ENCODE measurements around the gene SLC22A16.
"Not testable (repeated sequence)": the region's sequence is repeated elsewhere in the genome, so short reads cannot be mapped to it uniquely, and the experiment has no call there.

SLC22A16 gene, protein sequence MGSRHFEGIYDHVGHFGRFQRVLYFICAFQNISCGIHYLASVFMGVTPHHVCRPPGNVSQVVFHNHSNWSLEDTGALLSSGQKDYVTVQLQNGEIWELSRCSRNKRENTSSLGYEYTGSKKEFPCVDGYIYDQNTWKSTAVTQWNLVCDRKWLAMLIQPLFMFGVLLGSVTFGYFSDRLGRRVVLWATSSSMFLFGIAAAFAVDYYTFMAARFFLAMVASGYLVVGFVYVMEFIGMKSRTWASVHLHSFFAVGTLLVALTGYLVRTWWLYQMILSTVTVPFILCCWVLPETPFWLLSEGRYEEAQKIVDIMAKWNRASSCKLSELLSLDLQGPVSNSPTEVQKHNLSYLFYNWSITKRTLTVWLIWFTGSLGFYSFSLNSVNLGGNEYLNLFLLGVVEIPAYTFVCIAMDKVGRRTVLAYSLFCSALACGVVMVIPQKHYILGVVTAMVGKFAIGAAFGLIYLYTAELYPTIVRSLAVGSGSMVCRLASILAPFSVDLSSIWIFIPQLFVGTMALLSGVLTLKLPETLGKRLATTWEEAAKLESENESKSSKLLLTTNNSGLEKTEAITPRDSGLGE
- 0 reads per million in 4 donors for total RNA-seq

DNA sequence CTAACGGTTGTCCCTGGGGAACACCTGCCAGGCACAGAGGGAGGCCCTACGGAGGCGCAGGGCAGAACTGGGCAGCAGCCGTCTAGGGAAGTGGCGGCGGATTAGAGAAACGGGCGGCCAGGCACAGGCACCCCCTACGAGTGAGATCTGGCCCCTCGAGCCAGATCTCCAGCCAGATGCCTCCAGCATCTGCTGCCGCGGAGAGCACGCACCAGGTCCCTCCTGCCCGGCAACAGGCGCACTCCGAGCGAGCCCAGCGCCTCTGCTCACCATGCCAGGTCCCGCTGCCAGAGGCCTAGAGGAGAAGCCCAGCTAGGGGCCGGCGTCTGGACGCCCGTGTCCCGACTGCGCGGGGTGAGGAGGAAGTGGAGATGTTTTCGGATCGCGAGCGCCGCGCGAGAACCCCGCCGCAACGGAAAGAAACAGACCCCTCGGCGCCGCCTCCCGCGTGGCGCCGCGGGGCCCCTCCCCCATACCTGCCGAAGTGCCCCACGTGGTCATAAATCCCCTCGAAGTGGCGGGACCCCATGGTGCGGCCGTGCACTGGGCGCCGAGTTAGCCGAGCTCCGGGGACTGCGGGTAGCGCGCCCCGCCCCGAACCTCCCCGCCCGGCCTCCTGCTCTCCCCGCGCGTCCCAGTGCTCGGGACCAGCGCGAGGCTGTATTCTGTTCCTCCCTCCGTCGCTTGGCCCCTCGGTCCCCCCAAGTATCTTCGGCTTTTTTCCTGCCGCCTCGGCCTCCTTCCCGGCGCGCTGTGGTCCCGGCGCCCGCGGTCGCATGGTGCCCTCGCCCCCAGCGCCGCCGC lies at the start of gene SLC22A16:
TSS of gene SLC22A16 (minus strand) at position 568 of the 804 bp plus-strand sequence. CDS start at position 529, 39 bp downstream.
- peak in 1 of 5 donors; percentile 10 for DNase-seq

DNA sequence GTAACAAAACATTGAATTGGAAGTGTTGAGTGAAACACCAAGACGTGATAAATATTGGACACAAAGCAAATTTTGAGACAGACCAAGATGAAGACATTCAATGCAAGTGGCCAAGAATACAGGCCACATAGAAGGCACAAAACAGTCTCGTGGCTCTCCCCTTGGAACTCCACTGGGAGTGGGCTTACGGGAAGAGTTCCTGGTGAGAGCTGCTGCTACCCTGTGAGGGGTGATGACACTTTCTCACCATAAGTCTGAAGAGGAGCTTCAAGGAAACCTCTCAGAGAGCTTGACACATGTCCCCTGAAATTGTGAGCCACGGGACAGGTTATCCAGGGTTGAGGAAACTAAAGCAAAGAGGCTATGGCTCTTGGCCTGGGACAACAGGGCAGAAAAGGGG lies 48.6 kb upstream of the SLC22A16 start:
- no peak for DNase-seq

- DNase-seq = no peak
These were observed 47.9 kb upstream of the SLC22A16 start for GRCh38 chr6:110524305-110524704.

- DNase-seq = no peak
These were observed 47.1 kb upstream of the SLC22A16 start for GRCh38 chr6:110523451-110524021.

DNA sequence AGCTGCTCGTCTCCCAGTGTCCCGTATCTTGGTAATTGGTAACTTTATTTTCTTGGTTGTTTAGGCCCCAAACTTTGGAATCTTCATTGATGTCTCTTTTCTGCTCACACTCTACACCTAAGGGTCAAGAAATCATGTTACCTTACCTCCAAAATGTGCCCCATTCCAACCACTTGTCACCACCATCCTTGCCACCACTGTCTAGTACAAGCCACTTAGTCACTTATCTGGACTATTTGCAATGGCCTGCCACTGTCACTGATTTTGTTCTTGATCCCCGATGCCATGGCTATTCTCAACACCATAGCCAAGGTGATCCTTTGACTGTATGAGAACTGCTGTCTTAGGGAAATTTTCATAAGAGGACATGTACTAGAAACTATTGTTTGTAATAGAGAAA lies 46.0 kb upstream of the SLC22A16 start:
- no peak for DNase-seq

GRCh38 chr6:110520992-110521543 lies 44.7 kb upstream of the SLC22A16 start:
- DNase-seq = no peak

DNA sequence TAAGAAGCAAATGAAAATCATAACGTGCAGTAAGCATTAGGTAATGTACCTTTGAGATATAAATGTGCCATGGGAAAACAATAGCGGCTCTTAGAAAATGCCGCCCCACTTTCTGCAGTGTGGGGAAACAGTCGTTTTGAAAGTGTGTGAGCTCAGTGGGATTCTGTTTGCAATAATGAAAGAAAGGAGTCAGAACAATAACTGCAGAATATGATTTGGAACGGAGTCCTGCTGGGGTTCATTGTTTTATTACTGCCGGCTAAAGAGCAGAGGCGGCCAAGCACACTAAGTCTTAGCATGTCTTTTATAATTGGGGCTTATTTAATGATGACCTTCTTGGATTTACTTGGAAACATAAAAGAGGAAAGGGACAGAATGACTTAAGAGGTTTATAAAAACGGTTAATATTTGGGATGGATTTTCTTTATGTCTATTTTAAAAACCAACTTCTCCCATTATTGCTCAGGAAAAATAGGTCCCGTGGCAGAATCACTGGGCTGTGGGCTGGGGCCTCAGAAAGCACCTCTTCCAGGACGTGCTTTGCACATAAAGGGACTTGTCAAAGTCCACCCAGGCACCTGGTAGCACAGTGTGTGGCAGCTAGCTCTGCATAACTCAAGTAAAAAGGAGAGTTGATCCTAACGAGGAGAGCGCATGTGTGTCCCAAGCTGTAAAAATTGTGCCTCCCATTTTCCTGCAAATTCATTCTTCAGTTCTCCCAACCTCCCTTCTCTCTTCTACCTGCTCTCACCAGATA lies 44.0 kb upstream of the SLC22A16 start:
- DNase-seq = no peak

- DNase-seq = no peak
These were observed 41.3 kb upstream of the SLC22A16 start for GRCh38 chr6:110517601-110518281.

- DNase-seq = no peak
These were observed 40.6 kb upstream of the SLC22A16 start for GRCh38 chr6:110517034-110517433.

- DNase-seq = no peak
These were observed 38.4 kb upstream of the SLC22A16 start for GRCh38 chr6:110514818-110515217.

DNA sequence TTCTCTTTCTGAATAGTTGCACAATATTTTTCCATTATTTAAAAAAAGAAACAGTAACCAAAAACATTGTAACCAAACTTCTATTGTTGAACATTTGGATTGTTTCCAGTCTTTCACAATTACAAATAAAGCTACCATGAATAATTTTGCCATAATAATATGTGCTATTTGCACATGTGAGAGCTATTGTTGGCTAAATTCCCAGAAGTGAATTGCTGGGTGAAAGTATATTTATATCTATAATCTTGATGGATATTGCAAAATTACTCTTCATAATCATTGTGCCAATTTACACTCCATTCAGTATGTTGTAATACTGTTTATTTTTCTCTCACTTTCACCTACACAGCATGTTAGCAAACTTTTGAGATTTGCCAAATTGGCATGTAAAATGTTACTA lies 36.6 kb upstream of the SLC22A16 start:
- DNase-seq = no peak

GRCh38 chr6:110512549-110512948 lies 36.1 kb upstream of the SLC22A16 start:
- DNase-seq = not testable (repeated sequence)

DNA sequence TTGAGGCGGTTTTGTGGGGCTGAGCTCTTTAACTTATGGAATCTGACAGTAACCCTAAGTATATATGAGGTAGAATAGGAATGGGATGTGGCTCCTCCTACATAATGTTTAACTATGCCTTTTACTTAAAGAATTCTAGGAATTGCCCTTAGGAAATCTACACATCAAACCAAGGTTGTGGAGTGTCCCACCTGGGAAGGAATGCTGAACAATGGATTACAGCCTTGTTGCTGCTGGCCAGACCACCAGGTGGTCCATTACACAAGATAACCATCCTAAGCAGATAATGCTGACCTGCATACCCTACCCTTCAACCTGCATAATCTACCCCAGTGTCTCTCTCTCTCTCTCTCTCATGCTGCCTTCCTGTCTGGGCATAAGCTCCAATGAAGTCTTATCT lies 35.0 kb upstream of the SLC22A16 start:
- no peak for DNase-seq

GRCh38 chr6:110509617-110510241 lies 33.3 kb upstream of the SLC22A16 start:
- DNase-seq = no peak

DNA sequence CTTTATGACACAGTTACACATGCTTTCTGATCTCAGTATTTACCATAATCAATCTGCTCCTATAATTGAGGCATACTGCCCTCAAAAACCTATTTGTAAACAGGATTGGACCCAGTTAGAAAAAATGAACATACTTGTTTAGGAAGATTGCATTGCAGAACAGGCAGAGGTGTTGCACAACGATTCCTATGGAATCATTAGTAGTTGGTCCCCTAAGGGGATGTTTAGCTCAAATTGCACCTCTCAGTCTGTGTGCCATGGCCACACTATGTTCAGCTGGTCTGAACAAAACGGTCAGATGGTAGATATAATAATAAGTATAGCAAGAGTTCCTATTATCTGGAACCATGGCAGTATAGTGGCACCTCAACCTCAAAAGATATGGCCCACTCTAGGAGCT lies 28.5 kb upstream of the SLC22A16 start:
- DNase-seq = not testable (repeated sequence)

DNA sequence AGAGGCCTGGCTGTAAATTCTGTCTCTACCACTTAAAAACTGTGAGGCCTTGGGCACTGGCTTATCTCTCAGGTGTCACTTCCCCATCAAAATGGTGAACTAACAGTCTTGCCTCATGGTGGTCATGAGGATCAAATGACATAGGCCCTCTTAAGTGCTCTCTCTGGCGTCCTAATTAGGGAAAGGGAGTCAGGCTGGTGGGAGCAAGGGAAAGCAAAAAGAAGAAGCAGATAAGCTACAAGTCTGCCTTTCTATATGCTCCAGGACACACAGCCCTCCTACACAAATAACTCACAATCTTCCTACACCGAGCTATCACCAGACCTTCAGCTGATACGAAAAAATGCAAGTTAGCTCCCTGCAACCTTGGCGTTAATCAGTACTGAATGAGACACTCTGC lies 19.5 kb upstream of the SLC22A16 start:
- no peak for DNase-seq

DNA sequence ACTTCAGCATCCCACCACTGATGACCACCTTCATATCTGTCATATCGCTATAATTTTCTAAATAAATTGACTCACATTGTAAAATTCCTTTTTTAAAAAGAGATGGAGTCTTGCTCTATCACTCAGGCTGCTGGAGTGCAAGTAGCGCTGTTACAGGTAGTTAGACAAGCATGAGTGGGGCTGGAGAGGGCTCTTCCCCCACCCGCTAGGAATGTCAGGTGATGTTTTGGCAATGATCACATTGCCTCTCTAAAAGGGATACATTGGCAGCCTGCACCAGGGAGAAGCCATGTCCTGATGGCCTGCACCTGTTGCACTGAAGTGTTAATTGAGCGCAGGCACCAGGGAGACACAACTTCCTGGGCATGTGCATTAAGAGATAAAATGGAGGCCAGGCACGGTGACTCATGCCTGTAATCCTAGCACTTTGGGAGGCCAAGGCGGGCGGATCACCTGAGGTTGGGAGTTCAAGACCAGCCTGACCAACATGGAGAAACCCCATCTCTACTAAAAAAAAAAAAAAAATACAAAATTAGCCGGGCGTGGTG lies 16.9 kb upstream of the SLC22A16 start:
- no peak for DNase-seq

DNA sequence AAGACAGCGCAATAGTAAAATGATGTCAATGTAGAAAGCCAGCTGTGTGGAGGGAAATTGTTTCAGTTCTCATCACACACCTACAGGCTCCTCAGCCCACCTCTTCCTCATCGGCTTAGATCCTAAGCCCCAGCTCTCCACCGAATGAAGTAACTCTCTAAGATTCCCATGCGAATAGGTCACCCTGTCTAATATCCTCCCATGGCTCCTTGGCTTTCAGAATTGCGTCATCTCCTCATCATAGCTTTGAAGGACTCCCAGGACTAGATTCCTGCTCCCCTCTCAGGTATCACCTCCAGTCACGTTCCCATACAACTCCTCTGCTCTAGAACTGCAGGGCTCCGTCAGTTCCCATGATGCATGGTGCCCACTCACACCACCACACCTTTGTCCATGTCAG lies 16.2 kb upstream of the SLC22A16 start:
- DNase-seq = no peak

GRCh38 chr6:110491644-110492317 lies 15.4 kb upstream of the SLC22A16 start:
- DNase-seq = no peak

DNA sequence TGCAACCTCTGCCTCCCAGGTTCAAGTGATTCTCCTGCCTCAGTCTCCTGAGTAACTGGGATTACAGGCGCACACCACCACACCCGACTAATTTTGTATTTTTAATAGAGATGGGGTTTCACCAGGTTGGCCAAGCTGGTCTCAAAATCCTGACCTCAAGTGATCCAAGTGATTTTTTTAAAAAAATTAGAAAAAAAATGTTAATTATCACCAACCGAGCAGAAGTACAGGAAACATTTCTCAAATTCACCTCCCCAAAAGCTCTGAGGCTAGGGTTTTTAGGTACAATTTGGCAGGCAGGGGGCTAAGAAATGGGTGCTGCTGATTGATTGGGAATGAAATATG lies 14.9 kb upstream of the SLC22A16 start:
- no peak for DNase-seq

All from T-helper 1 cell (primary cell).